OCI-M2 (cell line): ENCODE data around the gene MRPS7.

Experiments used
- DNase-seq: peaks from one replicate; lab custom pipeline; 2025; ENCODE audit not compliant: unreplicated experiment; lab: John Stamatoyannopoulos, UW

Gene MRPS7

GRCh38 chr17:75307957-75308731 is 46.5 kb downstream of the MRPS7 start:
- no peak for DNase-seq

GRCh38 chr17:75308732-75309629 is 47.3 kb downstream of the MRPS7 start:
- no peak for DNase-seq

GRCh38 chr17:75313941-75314551 is 52.4 kb downstream of the MRPS7 start:
- DNase-seq = no peak

GRCh38 chr17:75315541-75316243 is 54.0 kb downstream of the MRPS7 start:
- DNase-seq = no peak
